Measurements from ENCODE around the gene LOXL1. TPM values are rescaled to one million over a fixed set of nuclear protein-coding genes. Genes with fewer than 3 reads are reported as not detected.
A peak's percentile ranks its signal among the peaks of the same experiment; 100 is the strongest.

The LOXL1 gene
- polyA plus RNA-seq, 1 donor = 8.5 TPM

GRCh38 chr15:73989001-73989798 lies 62.9 kb downstream of the LOXL1 start:
- WGBS (ENCODE audit: insufficient coverage, low lambda C conversion rate) = no CpG with 5 or more reads among the region's 9 CpGs
- peaks cover 25% of the 10 kb centered on the region for H3K4me1 ChIP-seq (ENCODE audit: control insufficient read depth, insufficient read depth, low read length)
- no peak overlapping the region for H3K4me3 ChIP-seq (ENCODE audit: low read length)
- H3K36me3 ChIP-seq (ENCODE audit: control insufficient read depth, insufficient read depth, low read length) = peaks cover 20% of the 10 kb centered on the region
- no peaks in the 10 kb centered on the region for H3K9me3 ChIP-seq (ENCODE audit: control insufficient read depth, low read depth, low read length)
- H3K27me3 ChIP-seq (ENCODE audit: control insufficient read depth, insufficient read depth, low read length) = no peaks in the 10 kb centered on the region
- no peak overlapping the region for H3K27ac ChIP-seq (ENCODE audit: low read length)
- DNase-seq = no peak

- Histone ChIP-seq H3K27ac (ENCODE audit: low read length) (no peak overlapping the region), H3K36me3 (ENCODE audit: control insufficient read depth, insufficient read depth, low read length) (peaks cover 18% of the 10 kb centered on the region), H3K4me3 (ENCODE audit: low read length) (no peak overlapping the region), H3K4me1 (ENCODE audit: control insufficient read depth, insufficient read depth, low read length) (peaks cover 25% of the 10 kb centered on the region), H3K27me3 (ENCODE audit: control insufficient read depth, insufficient read depth, low read length) (no peaks in the 10 kb centered on the region), H3K9me3 (ENCODE audit: control insufficient read depth, low read depth, low read length) (no peaks in the 10 kb centered on the region)
- WGBS (ENCODE audit: insufficient coverage, low lambda C conversion rate) = no CpG with 5 or more reads among the region's 9 CpGs
- DNase-seq = no peak
These were observed 64.2 kb downstream of the LOXL1 start for GRCh38 chr15:73990250-73991005.

- H3K4me3 ChIP-seq (ENCODE audit: low read length) = peak overlapping the region; percentile 53
- H3K27me3 ChIP-seq (ENCODE audit: control insufficient read depth, insufficient read depth, low read length) = no peaks in the 10 kb centered on the region
- peaks cover 18% of the 10 kb centered on the region for H3K36me3 ChIP-seq (ENCODE audit: control insufficient read depth, insufficient read depth, low read length)
- no CpG with 5 or more reads among the region's 5 CpGs for WGBS (ENCODE audit: insufficient coverage, low lambda C conversion rate)
- peak overlapping the region; percentile 16 for H3K27ac ChIP-seq (ENCODE audit: low read length)
- H3K9me3 ChIP-seq (ENCODE audit: control insufficient read depth, low read depth, low read length) = no peaks in the 10 kb centered on the region
- DNase-seq = no peak
- H3K4me1 ChIP-seq (ENCODE audit: control insufficient read depth, insufficient read depth, low read length) = peaks cover 25% of the 10 kb centered on the region
These were observed 65.0 kb downstream of the LOXL1 start for GRCh38 chr15:73991260-73991659.

GRCh38 chr15:73991726-73992593 lies 65.7 kb downstream of the LOXL1 start, which contains the start of gene STOML1:
Gene STOML1 (minus strand): TSS chr15:73992295. CDS start chr15:73992223, 72 bp downstream.
- no peaks in the 10 kb centered on the region for H3K9me3 ChIP-seq (ENCODE audit: control insufficient read depth, low read depth, low read length)
- peak within 1 kb of the TSS; percentile 53 for H3K4me3 ChIP-seq (ENCODE audit: low read length)
- peaks cover 25% of the 10 kb centered on the region for H3K4me1 ChIP-seq (ENCODE audit: control insufficient read depth, insufficient read depth, low read length)
- peak within 1 kb of the TSS; percentile 16 for H3K27ac ChIP-seq (ENCODE audit: low read length)
- H3K36me3 ChIP-seq (ENCODE audit: control insufficient read depth, insufficient read depth, low read length) = peaks cover 17% of the 10 kb centered on the region
- H3K27me3 ChIP-seq (ENCODE audit: control insufficient read depth, insufficient read depth, low read length) = no peaks in the 10 kb centered on the region
- no CpG with 5 or more reads among the region's 72 CpGs for WGBS (ENCODE audit: insufficient coverage, low lambda C conversion rate)
- DNase-seq = peak; percentile 92 to 95

- no peak for DNase-seq
- no peaks in the 10 kb centered on the region for H3K9me3 ChIP-seq (ENCODE audit: control insufficient read depth, low read depth, low read length)
- no peaks in the 10 kb centered on the region for H3K27me3 ChIP-seq (ENCODE audit: control insufficient read depth, insufficient read depth, low read length)
- H3K36me3 ChIP-seq (ENCODE audit: control insufficient read depth, insufficient read depth, low read length) = peaks cover 12% of the 10 kb centered on the region
- H3K4me1 ChIP-seq (ENCODE audit: control insufficient read depth, insufficient read depth, low read length) = peaks cover 25% of the 10 kb centered on the region
- no CpG with 5 or more reads among the region's 5 CpGs for WGBS (ENCODE audit: insufficient coverage, low lambda C conversion rate)
- peak overlapping the region; percentile 29 for H3K4me3 ChIP-seq (ENCODE audit: low read length)
- H3K27ac ChIP-seq (ENCODE audit: low read length) = no peak overlapping the region
These were observed 66.3 kb downstream of the LOXL1 start for GRCh38 chr15:73992594-73992898.

GRCh38 chr15:73993211-73993994 lies 67.1 kb downstream of the LOXL1 start:
- Histone ChIP-seq H3K27ac (ENCODE audit: low read length) (no peak overlapping the region), H3K4me1 (ENCODE audit: control insufficient read depth, insufficient read depth, low read length) (peaks cover 25% of the 10 kb centered on the region), H3K27me3 (ENCODE audit: control insufficient read depth, insufficient read depth, low read length) (no peaks in the 10 kb centered on the region), H3K9me3 (ENCODE audit: control insufficient read depth, low read depth, low read length) (no peaks in the 10 kb centered on the region), H3K36me3 (ENCODE audit: control insufficient read depth, insufficient read depth, low read length) (peaks cover 8% of the 10 kb centered on the region), H3K4me3 (ENCODE audit: low read length) (no peak overlapping the region)
- DNase-seq = no peak
- no CpG with 5 or more reads among the region's 10 CpGs for WGBS (ENCODE audit: insufficient coverage, low lambda C conversion rate)

- peaks cover 12% of the 10 kb centered on the region for H3K36me3 ChIP-seq (ENCODE audit: control insufficient read depth, insufficient read depth, low read length)
- no peaks in the 10 kb centered on the region for H3K9me3 ChIP-seq (ENCODE audit: control insufficient read depth, low read depth, low read length)
- peak within 1 kb of the TSS; percentile 77 for H3K27ac ChIP-seq (ENCODE audit: low read length)
- H3K27me3 ChIP-seq (ENCODE audit: control insufficient read depth, insufficient read depth, low read length) = no peaks in the 10 kb centered on the region
- peaks cover 25% of the 10 kb centered on the region for H3K4me1 ChIP-seq (ENCODE audit: control insufficient read depth, insufficient read depth, low read length)
- DNase-seq = peak; percentile 95 to 97
- H3K4me3 ChIP-seq (ENCODE audit: low read length) = peak within 1 kb of the TSS; percentile 79
- WGBS (ENCODE audit: insufficient coverage, low lambda C conversion rate) = no CpG with 5 or more reads among the region's 27 CpGs
These were observed 68.2 kb downstream of the LOXL1 start, which contains the start of gene PML for GRCh38 chr15:73994413-73994883. Gene PML (plus strand): TSS chr15:73994716. CDS start chr15:73994813, 97 bp downstream.

GRCh38 chr15:73994912-73995622 lies 68.8 kb downstream of the LOXL1 start:
- 0% methylated on average over 1 of the region's 18 CpGs for WGBS (ENCODE audit: insufficient coverage, low lambda C conversion rate)
- Histone ChIP-seq H3K9me3 (ENCODE audit: control insufficient read depth, low read depth, low read length) (no peaks in the 10 kb centered on the region), H3K27me3 (ENCODE audit: control insufficient read depth, insufficient read depth, low read length) (no peaks in the 10 kb centered on the region), H3K4me3 (ENCODE audit: low read length) (peak overlapping the region; percentile 79), H3K27ac (ENCODE audit: low read length) (peak overlapping the region; percentile 77), H3K4me1 (ENCODE audit: control insufficient read depth, insufficient read depth, low read length) (peaks cover 25% of the 10 kb centered on the region), H3K36me3 (ENCODE audit: control insufficient read depth, insufficient read depth, low read length) (peaks cover 12% of the 10 kb centered on the region)
- peak in 1 of 2 donors; percentile 55 for DNase-seq

GRCh38 chr15:73996267-73996666 lies 70.0 kb downstream of the LOXL1 start:
- H3K4me3 ChIP-seq (ENCODE audit: low read length) = no peak overlapping the region
- H3K4me1 ChIP-seq (ENCODE audit: control insufficient read depth, insufficient read depth, low read length) = peaks cover 18% of the 10 kb centered on the region
- no peaks in the 10 kb centered on the region for H3K9me3 ChIP-seq (ENCODE audit: control insufficient read depth, low read depth, low read length)
- peak overlapping the region; percentile 18 for H3K27ac ChIP-seq (ENCODE audit: low read length)
- peaks cover 12% of the 10 kb centered on the region for H3K36me3 ChIP-seq (ENCODE audit: control insufficient read depth, insufficient read depth, low read length)
- H3K27me3 ChIP-seq (ENCODE audit: control insufficient read depth, insufficient read depth, low read length) = no peaks in the 10 kb centered on the region
- no peak for DNase-seq
- no CpG with 5 or more reads among the region's 2 CpGs for WGBS (ENCODE audit: insufficient coverage, low lambda C conversion rate)

All from large intestine (tissue), 3 donors.